Brain pericyte (primary cell): ENCODE results near the gene CFAP251.

Experiments used
- DNase-seq: peaks from one replicate; pipeline ENCODE4 v3.0.0-alpha.2; 2012; ENCODE audit warnings: low read depth, low spot score

CFAP251 gene

DNA sequence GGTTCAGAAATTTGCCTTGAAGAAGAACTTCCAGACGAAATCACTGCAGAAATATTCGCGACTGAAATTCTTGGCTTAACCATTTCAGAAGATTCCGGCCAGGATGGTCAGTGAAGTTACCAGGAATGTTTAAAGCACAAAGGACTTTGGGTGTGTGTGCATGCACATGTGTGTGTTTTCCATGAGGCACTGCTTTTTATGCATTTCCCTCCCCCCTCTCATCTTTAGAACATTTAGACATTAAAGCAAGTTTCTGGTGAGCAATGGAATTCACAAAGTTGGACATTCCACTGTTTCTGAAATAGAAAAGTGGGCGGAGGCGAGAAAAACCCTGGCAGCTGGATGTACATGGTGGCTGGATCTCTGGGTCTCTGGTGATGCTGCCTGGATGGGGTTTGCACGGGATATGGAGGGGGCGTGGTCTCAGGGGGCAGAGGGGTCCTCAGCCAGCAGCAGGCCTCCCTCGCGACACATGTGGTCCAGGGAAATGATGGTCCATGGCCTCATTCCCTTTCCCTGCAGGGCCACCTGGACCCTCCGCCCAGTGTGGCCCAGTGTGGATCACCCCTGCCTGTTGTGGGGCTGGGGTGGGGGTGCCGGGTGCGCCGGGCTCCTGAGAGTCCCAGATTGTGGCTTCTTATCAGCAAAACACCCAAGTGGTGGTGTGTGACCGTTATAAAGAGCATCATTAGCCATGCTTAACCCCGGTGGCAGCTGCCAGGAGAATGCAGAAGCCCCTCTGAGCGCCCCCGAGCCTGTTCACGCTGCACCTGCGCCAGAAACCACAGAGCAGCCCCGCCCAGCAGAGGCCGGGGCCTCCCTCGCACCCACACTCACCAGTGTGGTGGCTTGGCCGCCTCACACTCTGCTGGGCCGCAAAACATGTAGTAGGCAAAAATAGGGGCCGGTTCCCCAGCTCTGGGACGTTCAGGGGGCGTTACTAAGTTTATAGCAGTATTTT is 85.5 kb downstream of the CFAP251 start:
- DNase-seq = no peak

DNA sequence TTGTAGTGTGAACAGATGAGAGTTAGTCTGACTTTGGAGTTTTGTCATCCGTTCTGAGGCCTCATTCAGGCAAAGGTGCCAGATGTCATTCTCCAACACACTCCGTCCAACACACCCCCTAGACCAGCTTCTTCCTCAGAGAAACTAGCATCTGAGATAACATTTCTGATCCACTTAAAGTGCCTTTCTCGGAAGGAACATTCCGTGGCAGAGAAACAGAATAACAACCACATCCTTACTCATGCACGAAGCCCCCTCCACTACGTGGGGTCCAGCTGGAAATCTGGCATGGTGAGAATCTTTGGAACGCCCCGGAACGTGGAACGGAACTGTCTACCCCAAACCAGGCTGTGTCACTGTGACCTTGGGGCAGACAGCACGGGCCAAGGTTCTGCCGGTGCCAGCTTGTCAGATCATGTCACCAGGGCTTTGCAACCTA is 86.3 kb downstream of the CFAP251 start:
- no peak for DNase-seq

DNA sequence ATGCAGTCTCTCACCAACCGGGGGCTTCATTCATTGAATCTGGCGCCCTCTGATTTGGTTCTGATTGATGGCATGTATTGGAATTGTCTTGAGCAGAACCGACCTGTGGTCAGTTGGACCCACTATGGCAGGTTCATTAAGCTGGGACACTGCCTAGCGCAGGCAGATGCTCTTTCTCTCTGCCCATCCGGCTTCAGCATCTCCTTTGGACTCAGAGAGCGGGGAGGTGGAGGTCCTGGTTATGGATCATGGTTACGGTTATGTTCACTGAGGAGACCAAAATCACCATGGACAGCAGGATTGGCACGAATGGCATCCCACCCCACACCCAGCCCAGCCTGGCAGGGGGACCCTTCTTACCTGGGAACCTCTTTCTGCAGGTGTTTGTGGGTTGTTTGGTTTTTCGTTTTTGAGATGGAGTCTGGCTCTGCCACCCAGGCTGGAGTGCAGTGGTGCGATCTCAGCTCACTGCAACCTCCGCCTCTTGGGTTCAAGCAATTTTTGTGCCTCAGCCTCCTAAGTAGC is 86.9 kb downstream of the CFAP251 start:
- no peak for DNase-seq

DNA sequence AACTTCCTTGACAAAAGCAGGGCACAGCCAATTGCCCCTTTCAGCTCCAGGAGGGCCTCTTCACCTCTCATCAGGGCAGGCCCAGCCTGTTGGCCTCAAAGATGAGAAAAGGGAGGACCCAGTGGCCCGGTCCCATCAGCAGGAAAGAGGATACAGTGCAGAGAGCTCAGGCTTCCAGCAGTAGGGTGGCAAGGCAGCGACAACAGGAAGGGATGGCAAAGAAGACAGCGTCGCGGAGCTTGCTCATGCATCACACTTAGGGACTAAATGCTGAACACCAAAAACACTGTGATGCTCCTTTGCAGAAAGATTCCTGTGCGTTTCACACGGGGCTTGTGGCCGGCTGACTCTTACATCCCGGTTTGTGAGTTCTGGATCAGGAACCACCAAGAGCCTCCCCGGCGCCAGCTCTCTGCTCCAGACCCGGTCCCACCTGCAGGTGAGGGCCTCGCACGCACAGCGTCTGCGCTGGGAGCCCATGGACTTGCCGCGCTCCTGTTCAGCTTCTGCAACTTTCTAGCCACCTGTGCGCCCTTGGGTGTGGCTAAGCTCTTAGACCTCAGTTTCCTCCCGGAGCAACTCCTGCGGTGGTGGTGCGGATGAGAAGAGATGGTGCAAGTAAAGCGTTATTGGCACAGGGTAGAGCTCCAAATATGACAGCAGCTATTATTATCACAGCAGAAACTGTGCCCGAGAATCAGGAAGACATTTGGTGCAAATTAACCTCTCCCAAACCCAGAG is 88.0 kb downstream of the CFAP251 start:
- DNase-seq = no peak

DNA sequence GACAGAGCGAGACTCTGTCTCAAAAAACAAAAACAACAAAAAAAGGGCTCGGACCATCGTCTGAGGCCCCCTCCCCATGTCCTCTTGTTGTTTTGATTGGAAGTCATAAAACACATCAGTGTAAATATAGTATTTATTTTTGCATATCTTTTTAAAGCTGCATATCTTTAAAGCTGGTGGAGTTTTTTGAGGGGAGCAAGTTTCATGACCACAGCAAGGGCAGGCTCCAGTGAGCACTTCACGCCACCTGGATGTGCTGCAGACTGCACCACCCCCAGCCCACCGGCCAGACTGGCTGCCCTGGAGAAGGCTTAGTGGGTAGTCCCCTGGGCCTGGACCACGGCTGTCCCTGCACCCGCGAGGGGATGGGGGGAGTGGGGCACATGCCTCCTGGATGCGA is 91.3 kb downstream of the CFAP251 start:
- DNase-seq = no peak

DNA sequence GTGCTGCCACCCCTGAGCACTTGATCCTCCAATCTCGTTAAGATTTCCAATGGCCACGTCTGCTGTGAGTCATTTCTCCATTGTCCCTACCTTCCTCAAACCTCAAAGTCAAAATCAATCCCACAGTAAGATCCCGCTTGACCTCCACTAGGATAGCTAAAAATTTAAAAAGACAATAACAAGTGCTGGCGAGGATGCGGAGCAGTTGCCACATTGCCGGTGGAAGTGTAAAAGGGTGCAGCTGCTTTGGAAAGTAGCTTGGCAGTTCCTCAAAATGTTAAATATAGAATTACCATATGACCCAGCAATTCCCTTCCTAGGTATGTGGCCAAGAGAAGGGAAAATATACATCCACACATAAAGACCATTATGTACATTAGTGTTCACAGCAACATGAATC is 93.8 kb downstream of the CFAP251 start:
- DNase-seq = no peak

DNA sequence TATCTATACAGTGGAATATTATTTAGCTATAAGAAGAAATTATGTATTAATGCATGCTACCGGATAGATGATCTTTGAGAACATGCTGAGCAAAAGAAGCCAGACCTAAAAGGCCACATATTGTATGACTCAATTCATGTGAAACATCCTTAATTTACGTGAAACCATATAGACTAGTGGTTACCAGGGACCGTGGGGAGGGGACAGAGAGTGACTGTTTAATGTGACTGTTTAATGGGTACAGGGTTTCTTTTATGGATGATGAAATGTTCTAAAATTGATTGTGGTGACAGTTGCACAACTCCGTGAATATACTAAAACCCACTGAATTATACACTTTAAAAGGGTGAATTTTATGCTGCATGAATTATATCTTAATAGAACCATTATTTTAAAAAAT is 94.7 kb downstream of the CFAP251 start:
- DNase-seq = no peak

DNA sequence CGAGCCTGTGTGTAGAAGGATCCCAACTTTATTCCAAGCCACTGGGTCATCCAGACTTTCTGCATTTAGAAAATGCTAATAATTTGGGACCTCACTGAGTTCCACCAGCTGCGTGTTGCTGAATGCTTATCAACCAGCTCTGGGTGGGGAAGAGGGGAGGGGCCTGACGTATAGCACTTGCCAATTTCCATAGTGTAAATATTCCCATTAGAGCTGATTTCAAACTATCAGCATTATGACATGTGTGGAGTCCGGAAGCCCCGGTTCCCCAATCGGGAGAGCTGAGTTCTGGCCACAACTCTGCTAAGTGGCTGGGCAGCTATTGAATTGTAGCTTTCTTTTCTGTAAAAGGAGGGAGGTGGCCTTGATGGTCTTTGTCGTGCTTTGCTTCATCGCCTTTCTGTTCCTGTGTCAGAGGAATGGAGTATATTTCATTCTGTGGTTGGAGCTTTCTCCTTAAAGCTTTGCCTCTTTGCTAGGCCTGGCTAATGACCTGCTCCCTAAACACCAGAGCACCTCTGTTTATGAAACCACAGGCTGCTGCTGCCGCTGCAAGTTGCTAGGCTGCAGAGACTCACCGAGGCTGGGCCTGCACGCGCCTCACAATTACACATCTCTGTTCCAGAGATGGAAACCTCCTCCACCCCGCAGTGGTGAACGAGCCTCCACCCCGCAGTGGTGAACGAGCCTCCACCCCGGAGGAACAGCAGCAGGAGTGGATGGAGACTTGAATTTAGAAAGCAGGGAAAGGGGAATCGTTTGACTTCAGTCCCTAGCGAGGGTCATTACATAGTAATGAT is 95.6 kb downstream of the CFAP251 start:
- no peak for DNase-seq

DNA sequence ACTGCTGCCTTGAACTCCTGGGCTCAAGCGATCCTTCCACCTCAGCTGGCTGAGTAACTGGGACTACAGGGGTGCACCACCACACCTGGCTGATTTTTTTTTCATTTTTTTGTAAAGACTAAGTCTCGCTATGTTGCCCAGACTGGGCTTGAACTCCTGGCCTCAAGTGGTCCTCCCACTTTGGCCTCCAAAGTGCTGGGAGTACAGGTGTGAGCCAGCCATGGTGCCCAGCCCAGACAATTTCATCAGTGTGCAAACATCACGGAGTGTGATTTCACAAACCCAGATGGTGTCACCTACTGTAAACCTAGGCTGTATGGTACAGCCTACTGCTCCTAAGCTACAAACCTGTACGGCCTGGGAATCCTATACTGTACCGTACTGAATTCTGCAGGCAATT is 96.4 kb downstream of the CFAP251 start:
- DNase-seq = no peak

DNA sequence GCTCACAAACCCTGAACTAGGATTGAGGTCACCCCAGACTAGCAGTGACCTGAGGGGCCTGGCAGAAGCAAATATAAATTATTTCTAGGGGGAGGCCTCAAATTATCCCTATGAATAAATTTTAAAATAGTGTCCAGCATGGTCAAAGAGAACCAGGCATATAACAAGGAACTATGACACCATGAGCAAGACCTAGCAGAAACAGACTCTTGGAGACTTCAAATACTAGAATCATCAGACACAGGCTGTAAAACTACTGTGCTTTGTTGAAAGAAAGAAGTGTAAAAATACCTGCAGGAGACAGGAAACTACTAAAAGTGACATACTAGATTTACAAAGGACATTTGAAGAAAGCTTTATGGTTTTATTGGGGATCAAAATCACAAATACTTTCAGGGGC is 100.1 kb downstream of the CFAP251 start:
- no peak for DNase-seq

DNA sequence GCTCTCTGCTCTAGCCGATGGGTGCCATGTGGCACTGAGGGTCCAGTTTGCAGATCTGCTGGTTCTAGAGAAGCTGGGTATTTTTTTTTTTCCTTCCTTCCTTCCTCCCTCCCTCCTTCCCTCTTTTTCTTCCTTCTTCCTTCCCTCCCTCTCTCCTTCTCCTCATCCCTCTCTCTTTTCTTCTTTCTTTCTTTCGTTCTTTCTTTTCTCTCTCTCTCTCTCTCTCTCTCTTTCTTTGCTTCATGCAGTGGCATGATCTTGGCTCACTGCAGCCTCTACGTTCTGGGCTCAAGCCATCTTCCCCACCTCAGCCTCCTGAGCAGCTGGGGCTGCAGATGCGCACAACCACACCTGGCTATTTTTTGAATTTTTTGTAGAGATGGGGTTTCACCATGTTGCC is 100.5 kb downstream of the CFAP251 start:
- DNase-seq = no peak

DNA sequence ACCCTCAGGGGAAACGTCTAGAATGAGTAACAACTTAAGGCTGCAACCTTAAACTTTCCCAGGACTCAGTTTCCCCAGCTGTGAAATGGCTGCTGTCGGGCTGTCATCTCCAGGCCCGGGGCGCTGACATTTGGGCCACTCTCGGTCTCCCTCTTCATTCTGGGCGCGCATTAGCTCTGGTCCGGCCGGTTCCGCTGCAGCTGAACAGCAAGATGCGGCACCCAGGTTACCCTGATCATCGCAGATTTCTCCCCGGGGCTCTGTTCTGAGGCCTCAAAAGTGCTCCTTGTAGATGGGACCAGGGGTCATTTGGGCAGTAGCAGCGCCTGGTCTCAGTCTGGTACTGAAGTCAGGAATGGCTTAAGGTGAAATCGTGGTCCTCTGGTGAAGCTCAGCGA is 102.4 kb downstream of the CFAP251 start:
- no peak for DNase-seq

DNA sequence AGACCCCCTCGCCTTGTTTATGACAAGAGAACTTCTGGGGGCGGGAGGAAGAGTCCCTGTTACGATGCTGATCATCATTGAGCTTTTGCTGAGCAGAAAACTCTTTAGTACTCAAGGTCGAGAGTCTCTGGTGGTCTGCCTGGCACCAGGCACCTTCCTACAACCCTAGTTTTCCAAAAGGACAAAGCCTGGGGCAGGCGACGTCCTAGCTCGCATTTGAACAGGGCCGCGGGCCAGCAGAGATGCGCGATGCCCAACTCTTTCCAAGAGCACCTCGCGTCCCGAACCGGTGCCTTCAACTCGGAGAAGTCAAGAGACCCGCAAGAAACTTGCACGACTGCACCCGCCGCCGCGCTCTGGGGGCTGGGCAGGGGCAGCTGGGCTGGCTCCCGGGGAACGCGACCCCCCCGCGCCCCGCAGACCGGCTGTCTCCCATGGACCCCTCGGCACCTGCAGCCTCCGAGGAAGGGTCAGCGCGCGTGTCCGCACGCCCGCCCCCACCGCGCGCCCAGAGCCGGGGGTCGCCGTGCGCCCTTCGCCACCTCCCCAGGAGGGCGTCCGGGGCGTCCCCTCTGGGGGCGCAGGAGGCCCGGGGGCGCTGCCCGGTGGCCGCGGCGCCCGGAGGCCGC is 102.9 kb downstream of the CFAP251 start:
- DNase-seq = no peak

DNA sequence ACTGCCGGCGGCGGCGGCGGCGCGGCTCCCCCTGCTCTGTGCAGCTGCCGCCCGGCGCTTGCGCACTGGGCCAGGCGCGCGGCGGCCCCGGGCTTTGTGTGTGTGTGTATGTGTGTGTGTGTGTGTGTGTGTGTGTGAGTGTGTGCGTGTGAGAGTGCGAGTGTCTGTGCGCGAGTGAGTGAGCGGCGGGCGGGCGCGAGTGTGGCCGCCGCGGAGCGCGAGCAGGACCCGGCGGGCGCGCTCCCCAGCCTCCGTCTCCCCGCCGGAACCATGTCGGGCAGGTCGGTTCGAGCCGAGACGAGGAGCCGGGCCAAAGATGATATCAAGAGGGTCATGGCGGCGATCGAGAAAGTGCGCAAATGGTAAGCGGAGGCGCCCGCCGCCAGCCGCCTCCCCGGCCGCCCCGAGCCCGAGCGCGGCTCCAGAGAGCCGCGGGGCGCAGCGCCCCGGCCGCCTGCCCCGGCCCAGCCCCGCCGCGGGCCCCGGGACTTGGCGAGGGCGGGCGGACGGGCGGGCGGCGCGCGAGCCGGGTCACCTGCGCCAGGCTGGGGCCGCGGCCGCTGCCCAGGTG is 103.5 kb downstream of the CFAP251 start, which contains the start of gene BCL7A:
Gene BCL7A (plus strand): TSS at position 63 of the 571 bp plus-strand sequence. CDS start 208 bp downstream, at position 271.
- DNase-seq = no peak

DNA sequence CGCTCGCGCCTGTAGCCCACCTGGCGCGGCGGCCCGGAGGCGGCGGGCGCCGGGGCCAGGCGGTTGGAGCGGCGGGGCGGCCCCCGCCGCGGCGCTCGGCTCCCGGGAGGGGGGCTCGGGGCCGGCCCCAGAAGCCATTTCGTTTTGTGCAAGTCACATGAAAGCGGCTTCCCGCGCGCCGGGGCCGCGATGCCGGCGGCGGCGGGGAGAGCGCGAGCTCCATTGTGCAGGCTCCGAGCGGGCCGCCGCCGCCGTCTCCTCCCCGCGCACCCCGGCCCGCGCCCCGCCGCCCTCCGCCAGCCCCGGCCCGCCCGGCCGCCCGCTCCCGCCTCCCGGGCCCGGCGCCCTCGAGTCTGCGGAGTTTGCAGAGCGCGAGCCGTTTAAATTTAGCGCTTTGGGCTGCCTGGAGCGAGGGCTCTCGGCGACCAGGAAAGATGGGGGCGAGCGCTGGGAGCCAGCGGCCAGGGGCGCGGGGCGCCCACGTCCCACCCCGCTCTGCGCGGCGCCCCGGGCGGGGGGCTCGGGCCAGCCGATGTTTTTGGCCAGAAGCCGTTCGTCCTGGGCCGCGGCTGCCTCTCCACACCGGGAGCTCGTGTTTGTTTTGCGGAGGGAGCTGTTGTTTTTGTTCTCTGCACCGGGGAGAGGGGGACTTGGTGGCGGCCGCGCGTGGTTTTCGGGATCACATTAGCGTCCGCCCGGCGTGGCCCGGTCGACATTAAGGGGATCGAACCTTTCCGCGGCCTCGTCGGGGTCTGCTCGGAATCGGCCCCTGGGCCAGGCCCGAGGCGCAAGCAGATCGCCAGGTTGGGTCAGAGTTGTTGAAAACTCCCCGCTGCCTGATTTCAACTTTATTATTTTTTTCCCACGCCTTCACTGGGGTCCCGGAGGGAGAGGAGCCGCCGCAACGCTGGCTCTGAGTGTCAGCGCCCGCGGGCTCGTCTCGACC is 104.3 kb downstream of the CFAP251 start:
- DNase-seq = no peak

DNA sequence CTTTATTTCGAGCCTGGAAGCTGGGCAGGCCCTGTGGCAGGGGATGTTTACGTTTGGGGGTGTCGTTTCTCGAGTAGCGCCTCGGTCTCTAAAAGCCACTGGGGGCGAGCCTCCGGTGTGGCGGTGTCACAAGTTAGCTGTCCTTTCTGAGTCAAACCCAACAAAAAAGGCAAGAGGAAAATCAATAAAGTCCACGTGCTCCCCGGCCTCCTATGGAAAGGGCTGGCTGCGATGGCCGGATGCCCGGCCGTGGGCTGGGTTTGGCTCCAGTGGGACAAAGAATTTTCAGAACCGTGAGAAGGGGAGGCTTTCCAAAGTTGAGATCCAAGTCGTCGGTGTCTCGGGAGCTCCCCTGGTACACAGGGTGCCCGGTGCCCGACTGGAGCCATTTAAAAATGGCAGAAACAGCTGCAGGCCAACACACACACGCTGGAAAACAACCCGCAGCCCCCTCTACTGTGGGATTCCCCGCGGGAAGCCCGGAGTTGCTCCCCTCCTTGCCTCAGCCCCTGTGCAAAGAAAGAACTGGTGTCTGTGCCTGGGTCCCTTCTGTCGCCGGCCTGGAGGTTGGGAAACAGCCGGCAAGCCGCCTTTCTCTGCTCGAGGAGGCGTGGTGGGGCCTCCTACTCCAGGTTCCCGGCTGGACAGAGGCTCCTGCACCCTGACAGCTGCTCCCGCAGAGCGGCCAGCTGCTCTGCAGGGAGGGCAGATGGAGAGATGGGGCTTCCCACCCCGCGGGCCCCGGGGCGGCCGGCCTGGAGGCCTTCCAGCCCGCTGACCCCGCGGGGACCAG is 105.1 kb downstream of the CFAP251 start:
- no peak for DNase-seq

DNA sequence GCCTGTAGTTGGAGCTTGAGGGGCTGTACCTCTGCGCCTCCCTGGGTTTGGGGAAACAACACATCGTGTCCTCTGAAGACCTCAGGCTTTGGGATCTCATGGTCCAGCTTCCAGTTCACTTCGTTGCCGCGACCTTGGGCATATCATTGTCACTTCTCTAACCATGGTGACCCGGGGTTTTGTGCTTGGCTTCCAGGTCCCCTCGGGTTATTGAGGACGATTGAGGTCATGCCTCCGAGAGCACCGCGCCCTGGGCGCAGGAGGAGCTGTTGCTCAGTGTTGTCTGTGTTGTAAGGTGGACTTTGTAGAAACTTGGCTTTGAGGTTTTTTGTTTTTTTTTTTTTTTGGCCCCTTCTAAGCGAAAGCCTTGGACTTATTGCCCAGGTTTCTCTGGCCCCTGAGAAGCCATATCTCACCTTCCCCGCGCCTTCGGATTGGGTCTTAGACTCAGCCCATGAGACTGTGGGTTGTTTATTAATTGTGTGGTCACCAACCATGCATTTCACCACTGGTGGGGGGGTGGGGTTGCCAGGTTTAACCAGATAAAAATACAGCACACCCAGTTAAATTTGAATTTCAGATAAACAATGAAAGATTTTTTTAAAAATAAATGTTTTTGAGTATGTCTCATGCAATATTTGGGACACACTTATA is 105.9 kb downstream of the CFAP251 start:
- DNase-seq = no peak

DNA sequence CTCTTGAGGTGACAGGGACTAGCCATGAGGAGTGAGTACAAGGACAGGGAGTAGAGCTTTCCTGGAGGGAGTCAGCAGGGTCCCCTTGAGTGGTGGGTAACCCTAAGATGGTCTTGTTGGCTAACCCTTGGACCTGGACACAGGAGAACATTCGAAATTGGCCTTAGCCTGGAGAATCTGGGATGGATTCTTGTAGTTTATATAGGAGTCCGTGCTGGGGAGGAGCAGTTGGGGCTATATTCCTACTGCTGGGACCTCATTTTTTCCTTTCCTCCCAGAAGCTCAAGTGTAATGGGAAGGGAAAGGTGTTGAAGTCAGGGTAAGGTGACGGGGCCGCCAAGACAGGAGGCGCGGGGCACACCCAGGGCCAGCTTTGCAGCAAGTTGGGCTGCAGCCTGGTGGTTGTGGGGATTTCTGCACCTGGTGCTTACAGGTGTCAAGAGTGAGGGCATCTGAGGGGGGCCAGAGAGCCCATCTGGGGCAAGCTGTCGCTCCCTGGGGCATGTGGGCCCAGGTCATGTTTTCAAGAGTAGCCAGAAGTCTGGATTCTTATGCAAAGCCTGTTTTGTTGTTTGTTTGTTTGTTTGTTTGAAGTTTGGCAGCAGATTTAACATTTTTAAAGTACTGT is 108.4 kb downstream of the CFAP251 start:
- no peak for DNase-seq
